DMS 273 treated with DMSO at 0.1 percent for 48 hours (cell line): Measurements from ENCODE around the gene CHD5.
"Not testable (repeated sequence)": the region's sequence is repeated elsewhere in the genome, so short reads cannot be mapped to it uniquely, and the experiment has no call there.

Source experiments
- DNase-seq: peaks from one replicate; lab custom pipeline; 2025; lab: John Stamatoyannopoulos, UW

The CHD5 gene

GRCh38 chr1:6083801-6084446, 96.2 kb downstream of the CHD5 start:
- peak; percentile 83 for DNase-seq

GRCh38 chr1:6083385-6083784, 96.7 kb downstream of the CHD5 start:
- DNase-seq = no peak

- peak; percentile 31 for DNase-seq
Observed at GRCh38 chr1:6082430-6082971, 97.6 kb downstream of the CHD5 start.

- DNase-seq = no peak
Observed at GRCh38 chr1:6081901-6082300, 98.2 kb downstream of the CHD5 start.

- DNase-seq = no peak
Observed at GRCh38 chr1:6080469-6080868, 99.7 kb downstream of the CHD5 start.

- no peak for DNase-seq
Observed at GRCh38 chr1:6077919-6078318, 102.2 kb downstream of the CHD5 start.

GRCh38 chr1:6077506-6077905, 102.6 kb downstream of the CHD5 start:
- DNase-seq = no peak

GRCh38 chr1:6077061-6077460, 103.1 kb downstream of the CHD5 start:
- DNase-seq = not testable (repeated sequence)

- DNase-seq = no peak
Observed at GRCh38 chr1:6075748-6076147, 104.4 kb downstream of the CHD5 start.

- DNase-seq = no peak
Observed at GRCh38 chr1:6074192-6074901, 105.8 kb downstream of the CHD5 start.

- no peak for DNase-seq
Observed at GRCh38 chr1:6073480-6074053, 106.6 kb downstream of the CHD5 start.

- DNase-seq = no peak
Observed at GRCh38 chr1:6072774-6073479, 107.2 kb downstream of the CHD5 start.

- DNase-seq = no peak
Observed at GRCh38 chr1:6071219-6071618, 108.9 kb downstream of the CHD5 start.

GRCh38 chr1:6070450-6070974, 109.6 kb downstream of the CHD5 start:
- no peak for DNase-seq

- no peak for DNase-seq
Observed at GRCh38 chr1:6069573-6069972, 110.5 kb downstream of the CHD5 start.

GRCh38 chr1:6068932-6069331, 111.2 kb downstream of the CHD5 start:
- no peak for DNase-seq

- DNase-seq = no peak
Observed at GRCh38 chr1:6068073-6068472, 112.0 kb downstream of the CHD5 start.

- DNase-seq = no peak
Observed at GRCh38 chr1:6066680-6067079, 113.4 kb downstream of the CHD5 start.

- DNase-seq = no peak
Observed at GRCh38 chr1:6065093-6065858, 114.8 kb downstream of the CHD5 start.

- DNase-seq = not testable (repeated sequence)
Observed at GRCh38 chr1:6063532-6064053, 116.5 kb downstream of the CHD5 start.

- DNase-seq = no peak
Observed at GRCh38 chr1:6062670-6063069, 117.5 kb downstream of the CHD5 start.
